Measurements from ENCODE around the gene PAPPA2. TPM values are rescaled to one million over a fixed set of nuclear protein-coding genes. Genes with fewer than 3 reads are reported as not detected.

The PAPPA2 gene
- total RNA-seq, 2 experiments from 2014 or later = 0.19 TPM; not detected in 1

- no peak overlapping the region for H3K4me2 ChIP-seq (ENCODE audit: low read length)
- ChIA-PET CTCF (ENCODE audit: unreplicated experiment) (no interaction called here), POLR2A (no interaction called here)
- no peaks in the 10 kb centered on the region for H3K79me2 ChIP-seq (ENCODE audit: insufficient read depth, low read depth, low read length)
- no peak for TF ChIP-seq EZH2phosphoT487 (IDR thresholded peaks at IDR 0.05; ENCODE audit: borderline replicate concordance, low read depth, low read length)
- no peak for TF ChIP-seq CTCF (conservative IDR thresholded peaks at IDR 0.05; ENCODE audit: low read length)
- H4K20me1 ChIP-seq (ENCODE audit: insufficient read depth, low read length) = no peaks in the 10 kb centered on the region
- intact Hi-C loops (cut with micrococcal nuclease; ENCODE audit: unreplicated experiment) = no loop called here
- no peak overlapping the region for H3K27ac ChIP-seq (ENCODE audit: low read depth, low read length, poor library complexity, severe bottlenecking)
- H3K4me3 ChIP-seq (ENCODE audit: low read depth, low read length, poor library complexity, severe bottlenecking) = no peak overlapping the region
- H3K4me1 ChIP-seq (ENCODE audit: insufficient read depth, low read length, poor library complexity, severe bottlenecking) = no peaks in the 10 kb centered on the region
- H2AFZ ChIP-seq (ENCODE audit: low read length) = no peak overlapping the region
- H3K36me3 ChIP-seq (ENCODE audit: insufficient read depth, low read length) = no peaks in the 10 kb centered on the region
- no peaks in the 10 kb centered on the region for H3K9me3 ChIP-seq (ENCODE audit: low read length)
- DNase-seq (ENCODE audit: low spot score) = no peak
- H3K9me2 ChIP-seq (ENCODE audit: insufficient read depth, low read length) = no peaks in the 10 kb centered on the region
- BruUV-seq (replicated peaks) = no TSS peak
These were observed 236.8 kb downstream of the PAPPA2 start for GRCh38 chr1:176699821-176700220.

- no peak for DNase-seq (ENCODE audit: low spot score)
- Histone ChIP-seq H3K4me2 (ENCODE audit: low read length) (no peak overlapping the region), H3K27ac (ENCODE audit: low read depth, low read length, poor library complexity, severe bottlenecking) (no peak overlapping the region), H3K36me3 (ENCODE audit: insufficient read depth, low read length) (no peaks in the 10 kb centered on the region), H3K4me3 (ENCODE audit: low read depth, low read length, poor library complexity, severe bottlenecking) (no peak overlapping the region), H4K20me1 (ENCODE audit: insufficient read depth, low read length) (no peaks in the 10 kb centered on the region), H3K79me2 (ENCODE audit: insufficient read depth, low read depth, low read length) (no peaks in the 10 kb centered on the region), H3K9me3 (ENCODE audit: low read length) (no peaks in the 10 kb centered on the region), H2AFZ (ENCODE audit: low read length) (no peak overlapping the region), H3K9me2 (ENCODE audit: insufficient read depth, low read length) (no peaks in the 10 kb centered on the region), H3K4me1 (ENCODE audit: insufficient read depth, low read length, poor library complexity, severe bottlenecking) (no peaks in the 10 kb centered on the region)
- POLR2A ChIA-PET = interaction anchor here (0.6 kb wide), 2 partner anchors 323 to 1540 kb away, joined by 3 read pairs; no protein-coding TSS in a partner anchor
- intact Hi-C loops (cut with micrococcal nuclease; ENCODE audit: unreplicated experiment) = no loop called here
- CTCF ChIA-PET (ENCODE audit: unreplicated experiment) = no interaction called here
- TF ChIP-seq EZH2phosphoT487 (IDR thresholded peaks at IDR 0.05; ENCODE audit: borderline replicate concordance, low read depth, low read length) = no peak
- no peak for TF ChIP-seq CTCF (conservative IDR thresholded peaks at IDR 0.05; ENCODE audit: low read length)
- no TSS peak for BruUV-seq (replicated peaks)
These were observed 238.3 kb downstream of the PAPPA2 start for GRCh38 chr1:176701151-176701866.

GRCh38 chr1:176702901-176703300, 239.9 kb downstream of the PAPPA2 start:
- Histone ChIP-seq H3K4me3 (ENCODE audit: low read depth, low read length, poor library complexity, severe bottlenecking) (no peak overlapping the region), H4K20me1 (ENCODE audit: insufficient read depth, low read length) (no peaks in the 10 kb centered on the region), H3K27ac (ENCODE audit: low read depth, low read length, poor library complexity, severe bottlenecking) (no peak overlapping the region), H3K9me3 (ENCODE audit: low read length) (no peaks in the 10 kb centered on the region), H3K9me2 (ENCODE audit: insufficient read depth, low read length) (no peaks in the 10 kb centered on the region), H3K4me2 (ENCODE audit: low read length) (no peak overlapping the region), H3K4me1 (ENCODE audit: insufficient read depth, low read length, poor library complexity, severe bottlenecking) (no peaks in the 10 kb centered on the region), H3K36me3 (ENCODE audit: insufficient read depth, low read length) (no peaks in the 10 kb centered on the region), H2AFZ (ENCODE audit: low read length) (no peak overlapping the region), H3K79me2 (ENCODE audit: insufficient read depth, low read depth, low read length) (no peaks in the 10 kb centered on the region)
- ChIA-PET CTCF (ENCODE audit: unreplicated experiment) (no interaction called here), POLR2A (no interaction called here)
- intact Hi-C loops (cut with micrococcal nuclease; ENCODE audit: unreplicated experiment) = no loop called here
- TF ChIP-seq CTCF (conservative IDR thresholded peaks at IDR 0.05; ENCODE audit: low read length) (no peak), EZH2phosphoT487 (IDR thresholded peaks at IDR 0.05; ENCODE audit: borderline replicate concordance, low read depth, low read length) (no peak)
- no peak for DNase-seq (ENCODE audit: low spot score)
- BruUV-seq (replicated peaks) = no TSS peak

Data from OCI-LY7 (cell line).